Esophagus muscularis mucosa (tissue), 4 donors: Measurements from ENCODE around the gene TMEM125. TPM values are rescaled to one million over a fixed set of nuclear protein-coding genes. Genes with fewer than 3 reads are reported as not detected.

ENCODE experiments used
- DNase-seq: peaks from one replicate; pipeline ENCODE4 v3.0.0-alpha.2; 2017; ENCODE audit errors: extremely low spot score
- H3K27ac ChIP-seq, 4 donors: fragments of 200-600 bp; sonication (generic); replicated peaks in 1 of 4; 1 replicate in 3 of 4; 2 replicates in 1 of 4; pipeline ENCODE4 v1.5.1; 2016 to 2019; ENCODE audit warnings: mild to moderate bottlenecking in 1 of 4
- H3K27me3 ChIP-seq, 4 donors: fragments of 200-600 bp; sonication (generic); one replicate each; pipeline versions ENCODE4 v1.5.1 to v1.6.0; 2016 to 2019
- H3K36me3 ChIP-seq, 4 donors: fragments of 200-600 bp; sonication (generic); one replicate each; pipeline ENCODE4 v1.5.1; 2016 to 2019
- H3K4me1 ChIP-seq, 4 donors: fragments of 200-600 bp; sonication (generic); one replicate each; pipeline ENCODE4 v1.5.1; 2016 to 2019
- H3K4me3 ChIP-seq, 4 donors: fragments of 200-600 bp; sonication (generic); 1 replicate in 2 of 4; 2 replicates in 2 of 4; pipeline ENCODE4 v1.5.1; 2016 to 2019; ENCODE audit warnings: mild to moderate bottlenecking in 4 of 4, moderate library complexity in 1 of 4
- H3K9me3 ChIP-seq, 4 donors: fragments of 200-600 bp; sonication (generic); 1 replicate in 3 of 4; 2 replicates in 1 of 4; pipeline ENCODE4 v1.5.1; 2016 to 2019
- EP300 ChIP-seq: sonication (generic); formaldehyde crosslinking; IDR thresholded peaks from one replicate; pipeline ENCODE4 v1.6.1; 2017; ENCODE audit warnings: antibody characterized with exemption
- POLR2A ChIP-seq: fragments of 450-650 bp; IDR thresholded peaks from one replicate; pipeline ENCODE4 v1.6.1; 2017; ENCODE audit warnings: antibody characterized with exemption, moderate library complexity, mild to moderate bottlenecking, low read depth
- POLR2AphosphoS5 ChIP-seq, 2 donors: sonication (generic); formaldehyde crosslinking; IDR thresholded peaks; one replicate each; pipeline ENCODE4 v1.6.1; 2017; ENCODE audit warnings: antibody characterized with exemption in 2 of 2
- WGBS: methylation state at CpG from one replicate; pipeline ENCODE4 v1.1.5; 2018; 5-methylcytosine and 5-hydroxymethylcytosine counted together
- intact Hi-C: fragments of 100-400 bp; cut with DNase I; formaldehyde crosslinking; loops from one replicate; pipeline ENCODE4 v1.15.1; 2023
- total RNA-seq, 4 donors: library from RNA; depleted of rRNA; stranded (reverse); fragments of >200 nt; gene quantifications; one replicate each; pipeline versions ENCODE4 v1.1.0 to v1.2.1, GENCODE V29; 2016
- TF ChIP-seq, protein P1 (sequence below), 3 experiments: fragments of 200-600 bp in 2 of 3; fragments of 450-650 bp in 1 of 3; sonication (generic) in 2 of 3; IDR thresholded peaks; one replicate each; pipeline ENCODE4 v1.5.1; 2017 to 2019; ENCODE audit warnings: antibody characterized with exemption in 3 of 3, mild to moderate bottlenecking in 2 of 3, moderate library complexity in 1 of 3

Gene TMEM125
- total RNA-seq, 4 donors from 2014 or later, result 0.26 to 0.40 TPM; not detected in 2

DNA sequence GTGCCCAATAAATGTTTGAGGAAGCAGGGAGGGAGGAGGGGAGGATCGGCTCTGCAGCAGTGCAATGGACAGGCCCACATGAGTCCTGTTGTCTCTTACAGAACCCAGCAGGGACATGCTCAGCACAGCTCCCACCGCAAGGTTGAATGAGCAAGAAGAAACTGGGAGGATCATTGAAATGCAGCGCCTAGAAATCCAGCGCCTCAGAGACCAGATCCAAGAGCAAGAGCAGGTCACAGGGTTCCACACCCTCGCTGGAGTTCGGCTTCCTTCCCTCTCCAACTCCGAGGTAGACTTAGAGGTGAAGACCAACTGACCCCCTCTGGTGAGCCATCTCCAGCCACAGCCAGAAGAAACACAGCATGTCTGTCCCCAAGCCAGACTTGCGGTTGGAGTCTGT is 15.9 kb upstream of the TMEM125 start:
- Histone ChIP-seq H3K4me1 (peaks cover 0 to 8% (median 0%) of the 10 kb centered on the region in 4 donors), H3K36me3 (no peaks in the 10 kb centered on the region), H3K27ac (no peak overlapping the region), H3K9me3 (no peaks in the 10 kb centered on the region), H3K27me3 (no peaks in the 10 kb centered on the region), H3K4me3 (no peak overlapping the region)
- 85% methylated on average over 5 of the region's 8 CpGs for WGBS
- intact Hi-C loops, result no loop called here
- DNase-seq, result no peak
- TF ChIP-seq EP300, result no peak
- no peak for TF ChIP-seq POLR2A
- TF ChIP-seq, protein P1, sequence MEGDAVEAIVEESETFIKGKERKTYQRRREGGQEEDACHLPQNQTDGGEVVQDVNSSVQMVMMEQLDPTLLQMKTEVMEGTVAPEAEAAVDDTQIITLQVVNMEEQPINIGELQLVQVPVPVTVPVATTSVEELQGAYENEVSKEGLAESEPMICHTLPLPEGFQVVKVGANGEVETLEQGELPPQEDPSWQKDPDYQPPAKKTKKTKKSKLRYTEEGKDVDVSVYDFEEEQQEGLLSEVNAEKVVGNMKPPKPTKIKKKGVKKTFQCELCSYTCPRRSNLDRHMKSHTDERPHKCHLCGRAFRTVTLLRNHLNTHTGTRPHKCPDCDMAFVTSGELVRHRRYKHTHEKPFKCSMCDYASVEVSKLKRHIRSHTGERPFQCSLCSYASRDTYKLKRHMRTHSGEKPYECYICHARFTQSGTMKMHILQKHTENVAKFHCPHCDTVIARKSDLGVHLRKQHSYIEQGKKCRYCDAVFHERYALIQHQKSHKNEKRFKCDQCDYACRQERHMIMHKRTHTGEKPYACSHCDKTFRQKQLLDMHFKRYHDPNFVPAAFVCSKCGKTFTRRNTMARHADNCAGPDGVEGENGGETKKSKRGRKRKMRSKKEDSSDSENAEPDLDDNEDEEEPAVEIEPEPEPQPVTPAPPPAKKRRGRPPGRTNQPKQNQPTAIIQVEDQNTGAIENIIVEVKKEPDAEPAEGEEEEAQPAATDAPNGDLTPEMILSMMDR (IDR thresholded peaks at IDR 0.05), result no peak
- TF ChIP-seq POLR2AphosphoS5 (IDR thresholded peaks at IDR 0.05), result no peak

DNA sequence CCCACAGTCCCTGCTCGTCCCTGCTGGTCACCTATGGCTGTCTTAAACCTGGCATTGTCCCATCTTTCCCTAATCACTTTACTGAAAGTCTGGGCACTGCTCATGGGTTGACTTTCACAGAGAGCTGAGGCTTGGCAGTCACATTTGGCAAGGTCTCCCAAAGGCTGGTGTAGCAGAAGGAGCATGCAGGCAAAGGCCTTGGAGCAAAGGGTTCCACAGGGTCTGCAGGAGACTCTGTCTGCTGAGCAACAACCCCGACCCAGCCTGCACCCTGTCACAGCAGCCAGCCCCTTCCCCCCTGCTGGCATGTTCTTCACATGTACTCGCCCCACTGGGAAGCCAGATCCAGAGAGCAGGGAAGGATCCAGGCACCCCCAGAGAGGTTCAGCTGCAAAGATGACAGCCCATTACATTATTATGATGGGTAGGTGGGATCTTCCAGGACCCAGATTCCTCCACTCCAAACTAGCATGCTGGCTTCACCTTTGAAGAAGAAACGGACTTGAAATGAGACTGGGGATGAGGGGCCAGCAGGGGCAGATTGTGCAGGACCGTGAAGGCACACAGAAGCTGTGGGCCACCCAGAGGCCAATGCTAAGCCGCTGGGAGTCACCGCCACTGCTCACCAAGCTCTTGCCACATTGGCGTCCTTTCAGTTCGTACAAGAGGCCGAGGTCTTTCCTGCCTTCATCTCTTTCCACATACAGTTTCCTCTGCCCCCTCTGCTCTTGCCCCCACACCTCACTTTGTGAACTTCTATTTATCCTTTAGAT is 14.2 kb upstream of the TMEM125 start:
- TF ChIP-seq, protein P1 (IDR thresholded peaks at IDR 0.05), result no peak
- TF ChIP-seq EP300 (no peak), POLR2AphosphoS5 (IDR thresholded peaks at IDR 0.05) (no peak), POLR2A (no peak)
- H3K9me3 ChIP-seq, result no peaks in the 10 kb centered on the region
- WGBS, result 68% methylated on average over 10 of the region's 10 CpGs
- no peaks in the 10 kb centered on the region for H3K36me3 ChIP-seq
- H3K4me3 ChIP-seq, result no peak overlapping the region
- intact Hi-C loops, result no loop called here
- no peaks in the 10 kb centered on the region for H3K27me3 ChIP-seq
- peaks cover 0 to 8% (median 0%) of the 10 kb centered on the region in 4 donors for H3K4me1 ChIP-seq
- no peak for DNase-seq
- H3K27ac ChIP-seq, result no peak overlapping the region

DNA sequence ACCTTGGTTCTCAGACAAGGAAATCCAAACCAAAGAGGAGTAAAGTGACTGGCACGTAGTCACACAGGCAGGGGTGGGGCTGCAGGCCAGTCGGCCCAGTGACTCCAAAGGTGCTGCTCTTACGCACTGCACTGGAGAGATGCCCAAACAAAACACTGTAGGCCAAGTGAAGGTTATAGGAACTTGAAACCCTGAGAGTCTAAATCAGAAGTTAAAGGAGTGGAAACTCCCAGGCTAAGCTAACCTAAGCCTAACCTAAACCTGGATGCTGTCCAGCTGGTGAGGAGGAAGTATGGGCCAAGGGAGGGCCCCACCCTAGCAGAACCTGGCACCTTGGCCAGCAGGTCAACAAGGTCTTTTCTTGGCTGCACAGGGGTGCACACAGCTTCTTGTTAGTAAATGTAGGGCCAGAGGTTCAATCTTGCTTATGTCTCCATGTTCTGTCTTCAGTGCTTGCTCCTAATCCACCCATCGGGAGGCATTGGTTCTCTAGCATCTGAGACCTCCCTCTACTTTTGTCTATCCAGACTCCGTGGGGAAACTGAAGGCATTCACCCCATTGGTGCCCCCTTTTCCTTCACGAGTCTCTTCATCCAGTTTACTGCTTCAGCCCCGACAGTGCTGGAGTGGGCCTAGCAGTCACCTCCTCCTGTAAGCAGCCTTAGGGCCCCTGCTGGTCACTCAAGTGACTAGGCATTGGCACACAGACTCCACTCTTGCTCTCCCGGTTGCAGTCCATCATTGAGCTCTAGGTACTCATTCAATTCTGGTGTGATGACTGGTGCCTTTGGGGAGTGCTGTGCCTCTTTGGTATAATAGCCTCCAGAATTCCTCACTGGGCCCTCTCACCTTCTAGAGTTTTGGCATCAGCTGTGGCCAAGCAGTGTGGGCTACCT is 12.9 kb upstream of the TMEM125 start:
- peaks cover 0 to 8% (median 0%) of the 10 kb centered on the region in 4 donors for H3K4me1 ChIP-seq
- no peaks in the 10 kb centered on the region for H3K27me3 ChIP-seq
- intact Hi-C loops, result no loop called here
- no peak for DNase-seq
- no peaks in the 10 kb centered on the region for H3K36me3 ChIP-seq
- 86% methylated on average over 7 of the region's 8 CpGs for WGBS
- H3K4me3 ChIP-seq, result no peak overlapping the region
- H3K27ac ChIP-seq, result no peak overlapping the region
- TF ChIP-seq POLR2AphosphoS5 (IDR thresholded peaks at IDR 0.05) (no peak), POLR2A (no peak), EP300 (no peak)
- TF ChIP-seq, protein P1 (IDR thresholded peaks at IDR 0.05), result no peak
- H3K9me3 ChIP-seq, result no peaks in the 10 kb centered on the region

DNA sequence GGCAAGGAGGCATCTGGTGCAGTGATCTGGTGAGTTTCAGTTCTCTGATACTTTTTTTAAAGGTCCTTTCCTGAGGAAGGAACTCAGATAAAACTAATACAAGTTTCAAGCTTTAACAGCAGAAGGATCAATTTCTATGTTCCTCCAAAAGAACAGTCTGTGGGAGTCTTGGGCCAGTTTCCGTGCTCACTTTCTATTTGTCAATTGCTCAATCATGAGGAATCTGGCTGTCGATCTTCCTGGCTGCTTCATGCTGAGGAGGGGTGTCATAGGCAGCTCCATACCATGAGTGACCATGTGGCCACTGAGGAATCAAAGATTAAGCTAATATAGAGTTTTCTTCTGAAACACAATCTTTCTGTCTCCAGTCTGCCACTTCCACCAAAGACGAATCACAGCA is 11.4 kb upstream of the TMEM125 start:
- intact Hi-C loops, result no loop called here
- H3K4me1 ChIP-seq, result peaks cover 0 to 8% (median 0%) of the 10 kb centered on the region in 4 donors
- no peaks in the 10 kb centered on the region for H3K9me3 ChIP-seq
- 100% methylated on average over 3 of the region's 3 CpGs for WGBS
- no peak overlapping the region for H3K27ac ChIP-seq
- H3K4me3 ChIP-seq, result no peak overlapping the region
- H3K27me3 ChIP-seq, result no peaks in the 10 kb centered on the region
- DNase-seq, result no peak
- TF ChIP-seq, protein P1 (IDR thresholded peaks at IDR 0.05), result no peak
- no peak for TF ChIP-seq EP300
- no peak for TF ChIP-seq POLR2AphosphoS5 (IDR thresholded peaks at IDR 0.05)
- TF ChIP-seq POLR2A, result no peak
- H3K36me3 ChIP-seq, result no peaks in the 10 kb centered on the region
